SH-SY5Y (cell line): Measurements from ENCODE around the gene OR51G1.
"Not testable (repeated sequence)": the region's sequence is repeated elsewhere in the genome, so short reads cannot be mapped to it uniquely, and the experiment has no call there.

ENCODE experiments used
- GATA2 ChIP-seq: IDR thresholded peaks from 2 replicates; pipeline ENCODE4 v1.6.1; 2011; ENCODE audit warnings: mild to moderate bottlenecking, low read depth, low read length
- GATA3 ChIP-seq: IDR thresholded peaks from 2 replicates; pipeline ENCODE4 v1.6.1; 2011; ENCODE audit warnings: low read depth, mild to moderate bottlenecking, low read length, moderate library complexity

Gene OR51G1

GRCh38 chr11:4924239-4924638, at the start of gene OR51G1:
OR51G1 (minus strand) TSS chr11:4924339; CDS start chr11:4924339, 0 bp downstream.
- TF ChIP-seq GATA3 (no peak), GATA2 (no peak)

GRCh38 chr11:4962816-4963215, 38.7 kb upstream of the OR51G1 start:
- TF ChIP-seq GATA2 (no peak), GATA3 (no peak)

GRCh38 chr11:4960877-4961276, 36.7 kb upstream of the OR51G1 start:
- TF ChIP-seq GATA2, result no peak

- TF ChIP-seq GATA2, result no peak
- TF ChIP-seq GATA3, result no peak
Observed at GRCh38 chr11:4957396-4957795, 33.3 kb upstream of the OR51G1 start.

GRCh38 chr11:4955613-4956012, 31.5 kb upstream of the OR51G1 start, which contains the start of gene OR51A2:
OR51A2 (minus strand) TSS chr11:4955713; CDS start chr11:4955713, 0 bp downstream.
- TF ChIP-seq GATA2, GATA3: not testable (repeated sequence)

GRCh38 chr11:4947505-4947904, 23.4 kb upstream of the OR51G1 start, which contains the start of gene OR51A4:
OR51A4 (minus strand) TSS chr11:4947605; CDS start chr11:4947100, 505 bp downstream.
- no peak for TF ChIP-seq GATA2
- TF ChIP-seq GATA3, result no peak

GRCh38 chr11:4936745-4937144, 12.6 kb upstream of the OR51G1 start:
- TF ChIP-seq GATA3 (no peak), GATA2 (no peak)

GRCh38 chr11:4932751-4933150, 8.6 kb upstream of the OR51G1 start:
- no peak for TF ChIP-seq GATA2
- TF ChIP-seq GATA3, result no peak

- no peak for TF ChIP-seq GATA2
- TF ChIP-seq GATA3, result no peak
Observed at GRCh38 chr11:4926608-4927007, 2.5 kb upstream of the OR51G1 start.

- TF ChIP-seq GATA3 (no peak), GATA2 (no peak)
Observed at GRCh38 chr11:4922304-4922703, 1.8 kb downstream of the OR51G1 start.

- TF ChIP-seq GATA2 (no peak), GATA3 (no peak)
Observed at GRCh38 chr11:4921796-4922195, 2.3 kb downstream of the OR51G1 start.

GRCh38 chr11:4919250-4919649, 4.9 kb downstream of the OR51G1 start, which contains the start of gene OR51G2:
OR51G2 (minus strand) TSS chr11:4919350; CDS start chr11:4915663, 3,687 bp downstream.
- TF ChIP-seq GATA2, result no peak

GRCh38 chr11:4916581-4916980, 7.6 kb downstream of the OR51G1 start:
- no peak for TF ChIP-seq GATA3
- TF ChIP-seq GATA2, result no peak

GRCh38 chr11:4903484-4903883, 20.7 kb downstream of the OR51G1 start, which contains the start of gene OR51A7:
OR51A7 (plus strand) TSS chr11:4903783; CDS start chr11:4907370, 3,587 bp downstream.
- TF ChIP-seq GATA2 (no peak), GATA3 (no peak)

- TF ChIP-seq GATA2 (no peak), GATA3 (no peak)
Observed at GRCh38 chr11:4891996-4892640, 32.0 kb downstream of the OR51G1 start.
